Esophagus squamous epithelium (tissue), 4 donors: Measurements from ENCODE around the gene PDE2A.

Experiments
- POLR2A ChIP-seq, 4 donors: fragments of 450-650 bp; IDR thresholded peaks; one replicate each; pipeline ENCODE4 v1.6.1; 2017; ENCODE audit warnings: antibody characterized with exemption in 4 of 4, mild to moderate bottlenecking in 4 of 4, moderate library complexity in 3 of 4
- TF ChIP-seq, protein P1 (sequence below), 6 experiments: fragments of 450-650 bp in 4 of 6; fragments of 200-600 bp in 2 of 6; sonication (generic) in 2 of 6; IDR thresholded peaks; one replicate each; pipeline ENCODE4 v1.5.1; 2016 to 2019; ENCODE audit warnings: antibody characterized with exemption in 6 of 6, mild to moderate bottlenecking in 4 of 6, moderate library complexity in 4 of 6

DNA sequence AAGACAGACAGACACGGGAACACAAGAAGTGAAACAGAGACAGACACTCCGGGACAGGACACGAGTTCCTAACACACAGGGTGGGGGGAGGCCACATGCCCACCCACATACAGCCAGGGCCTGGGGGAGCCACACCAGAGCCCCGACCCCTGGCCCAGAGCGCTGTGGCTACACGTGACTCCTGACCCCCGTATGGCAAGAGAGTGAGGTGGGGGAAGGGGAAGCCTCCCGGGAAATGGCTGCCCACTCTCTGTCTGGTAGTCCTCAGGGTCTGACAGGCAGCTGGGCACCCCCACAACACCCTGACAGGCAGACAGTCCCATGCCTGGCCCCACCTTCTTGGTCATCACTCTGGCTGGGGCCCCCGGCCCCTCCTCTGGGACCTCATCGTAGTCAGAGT lies 38.6 kb upstream of the PDE2A start:
- TF ChIP-seq, protein P1, sequence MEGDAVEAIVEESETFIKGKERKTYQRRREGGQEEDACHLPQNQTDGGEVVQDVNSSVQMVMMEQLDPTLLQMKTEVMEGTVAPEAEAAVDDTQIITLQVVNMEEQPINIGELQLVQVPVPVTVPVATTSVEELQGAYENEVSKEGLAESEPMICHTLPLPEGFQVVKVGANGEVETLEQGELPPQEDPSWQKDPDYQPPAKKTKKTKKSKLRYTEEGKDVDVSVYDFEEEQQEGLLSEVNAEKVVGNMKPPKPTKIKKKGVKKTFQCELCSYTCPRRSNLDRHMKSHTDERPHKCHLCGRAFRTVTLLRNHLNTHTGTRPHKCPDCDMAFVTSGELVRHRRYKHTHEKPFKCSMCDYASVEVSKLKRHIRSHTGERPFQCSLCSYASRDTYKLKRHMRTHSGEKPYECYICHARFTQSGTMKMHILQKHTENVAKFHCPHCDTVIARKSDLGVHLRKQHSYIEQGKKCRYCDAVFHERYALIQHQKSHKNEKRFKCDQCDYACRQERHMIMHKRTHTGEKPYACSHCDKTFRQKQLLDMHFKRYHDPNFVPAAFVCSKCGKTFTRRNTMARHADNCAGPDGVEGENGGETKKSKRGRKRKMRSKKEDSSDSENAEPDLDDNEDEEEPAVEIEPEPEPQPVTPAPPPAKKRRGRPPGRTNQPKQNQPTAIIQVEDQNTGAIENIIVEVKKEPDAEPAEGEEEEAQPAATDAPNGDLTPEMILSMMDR (IDR thresholded peaks at IDR 0.05), result no peak
- TF ChIP-seq POLR2A (IDR thresholded peaks at IDR 0.05), result no peak
